ENCODE results near the gene NMRAL1. TPM values are rescaled to one million over a fixed set of nuclear protein-coding genes. Genes with fewer than 3 reads are reported as not detected.

Gene NMRAL1
- total and polyA plus RNA-seq, 2 donors (not counting 1 experiment from before 2014, with no cell fraction given) = 48.6 to 68.8 TPM

GRCh38 chr16:4450931-4451519 is 23.4 kb downstream of the NMRAL1 start:
- Histone ChIP-seq H3K4me1 (ENCODE audit: control insufficient read depth in 2 of 2, insufficient read depth in 2 of 2, low read length in 2 of 2) (no peaks in the 10 kb centered on the region), H3K9me3 (ENCODE audit: control extremely low read depth in 1 of 3, control insufficient read depth in 2 of 3, insufficient read depth in 1 of 3, low read length in 2 of 3) (no peaks in the 10 kb centered on the region), H3K4me2 (replicated peaks; ENCODE audit: low read depth, low read length, poor library complexity, severe bottlenecking) (no peak overlapping the region), H3K27me3 (replicated peaks in 1 of 4; ENCODE audit: control extremely low read depth in 1 of 4, control insufficient read depth in 3 of 4, insufficient read depth in 4 of 4, low read length in 3 of 4) (no peaks in the 10 kb centered on the region), H3K27ac (ENCODE audit: low read length in 2 of 2) (no peak overlapping the region), H3K79me2 (ENCODE audit: control insufficient read depth, insufficient read depth, low read length) (peaks cover 13% of the 10 kb centered on the region), H2AFZ (ENCODE audit: insufficient read depth, low read depth, low read length, poor library complexity, severe bottlenecking) (no peak overlapping the region), H4K20me1 (ENCODE audit: control insufficient read depth, insufficient read depth, low read length, poor library complexity, severe bottlenecking) (no peaks in the 10 kb centered on the region), H3K9ac (ENCODE audit: low read length) (no peak overlapping the region), H3K36me3 (replicated peaks in 1 of 2; ENCODE audit: control extremely low read depth in 1 of 2, control insufficient read depth in 1 of 2, extremely low read depth in 1 of 2, insufficient read depth in 2 of 2, low read length in 1 of 2) (peaks cover 2 to 80% of the 10 kb centered on the region in 2 experiments), H3K4me3 (ENCODE audit: control extremely low read depth in 1 of 5, extremely low read depth in 1 of 5, insufficient read depth in 1 of 5, low read depth in 2 of 5, low read length in 4 of 5) (no peak overlapping the region)
- H3K9me3 Mint-ChIP-seq (ENCODE audit: insufficient read depth) = no peaks in the 10 kb centered on the region
- intact Hi-C loops (cut with micrococcal nuclease) = no loop called here
- H3K27me3 Mint-ChIP-seq = no peaks in the 10 kb centered on the region
- H3K4me3 Mint-ChIP-seq = no peak overlapping the region
- DNase-seq (no peak), ATAC-seq (ENCODE audit: low read depth) (no peak)
- TF ChIP-seq CTCF (IDR thresholded peaks at IDR 0.05) = no peak
- 97% methylated on average over 12 of the region's 14 CpGs for WGBS (ENCODE audit: insufficient coverage)
- H3K4me1 Mint-ChIP-seq = no peaks in the 10 kb centered on the region
- H3K27ac Mint-ChIP-seq = no peak overlapping the region
- ChIA-PET POLR2A (no interaction called here), CTCF (interaction anchor here (0.6 to 0.7 kb wide), 2 partner anchors 21 to 98 kb away, joined by 3 read pairs; no protein-coding TSS in a partner anchor)

- POLR2A ChIA-PET = no interaction called here
These were observed 24.0 kb downstream of the NMRAL1 start for GRCh38 chr16:4450430-4450829.

More at GRCh38 chr16:4450430-4450829, 24.0 kb downstream of the NMRAL1 start:
- Histone ChIP-seq H3K27me3 (replicated peaks in 1 of 4; ENCODE audit: control extremely low read depth in 1 of 4, control insufficient read depth in 3 of 4, insufficient read depth in 4 of 4, low read length in 3 of 4) (no peaks in the 10 kb centered on the region), H2AFZ (ENCODE audit: insufficient read depth, low read depth, low read length, poor library complexity, severe bottlenecking) (no peak overlapping the region), H3K36me3 (replicated peaks in 1 of 2; ENCODE audit: control extremely low read depth in 1 of 2, control insufficient read depth in 1 of 2, extremely low read depth in 1 of 2, insufficient read depth in 2 of 2, low read length in 1 of 2) (peaks cover 2 to 77% of the 10 kb centered on the region in 2 experiments), H3K4me2 (replicated peaks; ENCODE audit: low read depth, low read length, poor library complexity, severe bottlenecking) (no peak overlapping the region), H3K4me3 (ENCODE audit: control extremely low read depth in 1 of 5, extremely low read depth in 1 of 5, insufficient read depth in 1 of 5, low read depth in 2 of 5, low read length in 4 of 5) (no peak overlapping the region), H3K4me1 (ENCODE audit: control insufficient read depth in 2 of 2, insufficient read depth in 2 of 2, low read length in 2 of 2) (no peaks in the 10 kb centered on the region), H3K9me3 (ENCODE audit: control extremely low read depth in 1 of 3, control insufficient read depth in 2 of 3, insufficient read depth in 1 of 3, low read length in 2 of 3) (no peaks in the 10 kb centered on the region), H3K79me2 (ENCODE audit: control insufficient read depth, insufficient read depth, low read length) (peaks cover 13% of the 10 kb centered on the region), H3K27ac (ENCODE audit: low read length in 2 of 2) (no peak overlapping the region), H3K9ac (ENCODE audit: low read length) (no peak overlapping the region), H4K20me1 (ENCODE audit: control insufficient read depth, insufficient read depth, low read length, poor library complexity, severe bottlenecking) (no peaks in the 10 kb centered on the region)
- H3K9me3 Mint-ChIP-seq (ENCODE audit: insufficient read depth) = no peaks in the 10 kb centered on the region
- intact Hi-C loops (cut with micrococcal nuclease) = no loop called here
- no peak overlapping the region for H3K4me3 Mint-ChIP-seq
- TF ChIP-seq CTCF (IDR thresholded peaks at IDR 0.05) (no peak), EZH2 (IDR thresholded peaks at IDR 0.05; ENCODE audit: borderline replicate concordance, insufficient read depth, low read depth, low read length, poor library complexity, severe bottlenecking) (no peak)
- ATAC-seq (ENCODE audit: low read depth) = no peak
- H3K27me3 Mint-ChIP-seq = no peaks in the 10 kb centered on the region
- 96% methylated on average over 13 of the region's 14 CpGs for WGBS (ENCODE audit: insufficient coverage)
- CTCF ChIA-PET = interaction anchor here (0.6 kb wide), 1 partner anchor 21 kb away, joined by 3 read pairs; no protein-coding TSS in a partner anchor
- H3K4me1 Mint-ChIP-seq = no peaks in the 10 kb centered on the region
- DNase-seq = no peak
- H3K27ac Mint-ChIP-seq = no peak overlapping the region

Data from B cell (primary cell).